GM18502 (cell line): ENCODE results near the gene NQO2.
A peak's percentile ranks its signal among the peaks of the same experiment; 100 is the strongest.
"Not testable (repeated sequence)": the region's sequence is repeated elsewhere in the genome, so short reads cannot be mapped to it uniquely, and the experiment has no call there.

Source experiments
- ATAC-seq: cut with Tn5 transposase; IDR thresholded peaks from one replicate; pipeline ENCODE4 v1.9.1; 2021; ENCODE audit warnings: mild to moderate bottlenecking; ENCODE audit not compliant: unreplicated experiment, poor library complexity

Gene NQO2

DNA sequence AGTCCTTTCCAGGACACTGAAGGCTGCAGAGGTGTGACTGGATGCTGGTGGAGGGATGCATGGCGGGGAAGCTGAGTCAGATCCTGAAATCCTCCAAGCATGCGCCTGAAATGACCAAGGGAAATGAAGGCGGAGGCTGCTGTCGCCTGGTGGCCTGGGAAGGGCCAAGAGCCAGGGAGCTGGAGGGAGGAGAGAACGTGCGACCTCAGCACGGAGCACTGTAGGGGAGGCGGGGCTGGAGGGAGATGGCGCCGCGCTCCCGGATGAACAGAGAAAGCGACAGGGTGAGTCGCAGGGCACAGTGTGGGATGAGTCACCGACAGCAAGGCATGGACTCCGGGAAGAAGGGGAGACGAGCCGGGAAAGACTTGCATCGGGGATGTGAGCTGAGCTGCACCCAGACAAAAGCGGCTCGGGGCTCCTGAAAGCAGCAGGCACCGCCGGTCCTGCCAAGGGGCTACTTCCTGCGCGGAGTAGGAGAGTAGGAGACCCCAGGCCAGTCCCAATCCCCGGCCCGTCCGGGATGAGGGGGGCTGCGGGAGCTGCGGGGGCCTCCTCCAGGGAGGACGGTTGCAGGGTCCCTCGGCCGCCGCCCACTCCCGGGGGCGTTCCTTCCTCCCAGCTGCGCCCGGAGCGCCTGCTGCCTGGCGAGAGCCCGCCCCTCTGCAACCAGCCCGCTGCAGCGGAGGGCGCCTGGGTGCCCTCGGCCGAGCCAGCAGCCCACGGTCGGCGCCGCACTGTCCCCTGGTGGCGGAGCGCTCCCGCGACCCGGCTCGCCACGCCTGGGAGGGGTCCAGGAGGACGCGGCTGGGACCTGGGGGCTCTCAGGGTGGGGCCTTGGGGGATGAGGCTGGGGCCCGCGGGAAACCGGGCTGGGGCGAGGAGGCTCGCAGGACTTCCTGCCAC is 11.0 kb upstream of the NQO2 start:
- peak; percentile 72 for ATAC-seq

DNA sequence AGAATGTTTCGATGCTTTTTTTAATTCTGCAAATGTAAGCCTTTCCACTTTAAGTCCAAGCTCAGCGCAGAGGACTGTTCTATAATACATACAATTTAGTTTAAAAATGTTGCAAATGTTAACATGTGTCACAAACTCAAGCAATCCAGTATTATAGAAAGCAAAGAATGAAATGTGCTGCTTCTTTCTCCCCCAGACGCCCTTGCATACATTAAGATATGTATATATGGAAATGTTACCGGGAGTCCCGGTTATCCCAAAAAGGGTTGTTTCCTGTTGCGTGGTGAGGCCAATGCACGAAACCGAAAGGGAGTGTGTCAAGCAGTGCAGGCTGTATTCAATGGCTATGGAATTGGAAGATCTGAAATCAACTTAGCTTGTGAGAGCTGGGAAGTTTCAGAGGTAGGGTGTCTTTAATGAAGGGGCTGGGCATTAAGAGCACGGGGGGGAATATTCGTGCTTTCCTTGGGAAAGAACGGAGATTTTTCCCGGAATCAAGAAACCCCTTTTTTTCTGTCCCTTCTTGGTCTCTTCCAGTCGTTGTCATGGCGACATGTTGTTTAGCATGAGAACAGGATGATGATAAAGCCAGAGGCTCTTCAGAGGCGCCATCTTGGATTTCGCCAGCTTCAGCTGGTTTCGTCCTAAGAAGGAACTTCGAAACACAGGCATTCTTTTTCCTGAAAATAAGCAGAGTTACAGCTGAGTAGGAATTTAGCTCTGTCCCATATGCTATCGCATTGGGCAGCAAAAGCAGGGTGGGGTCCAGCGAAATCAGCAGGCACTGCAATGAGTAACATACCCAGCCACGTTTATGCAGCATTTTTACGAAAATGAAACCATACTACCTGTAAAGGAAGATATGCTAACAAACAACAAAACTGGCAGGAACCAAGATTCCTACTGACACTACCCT is 10.1 kb upstream of the NQO2 start:
- peak; percentile 75 for ATAC-seq

DNA sequence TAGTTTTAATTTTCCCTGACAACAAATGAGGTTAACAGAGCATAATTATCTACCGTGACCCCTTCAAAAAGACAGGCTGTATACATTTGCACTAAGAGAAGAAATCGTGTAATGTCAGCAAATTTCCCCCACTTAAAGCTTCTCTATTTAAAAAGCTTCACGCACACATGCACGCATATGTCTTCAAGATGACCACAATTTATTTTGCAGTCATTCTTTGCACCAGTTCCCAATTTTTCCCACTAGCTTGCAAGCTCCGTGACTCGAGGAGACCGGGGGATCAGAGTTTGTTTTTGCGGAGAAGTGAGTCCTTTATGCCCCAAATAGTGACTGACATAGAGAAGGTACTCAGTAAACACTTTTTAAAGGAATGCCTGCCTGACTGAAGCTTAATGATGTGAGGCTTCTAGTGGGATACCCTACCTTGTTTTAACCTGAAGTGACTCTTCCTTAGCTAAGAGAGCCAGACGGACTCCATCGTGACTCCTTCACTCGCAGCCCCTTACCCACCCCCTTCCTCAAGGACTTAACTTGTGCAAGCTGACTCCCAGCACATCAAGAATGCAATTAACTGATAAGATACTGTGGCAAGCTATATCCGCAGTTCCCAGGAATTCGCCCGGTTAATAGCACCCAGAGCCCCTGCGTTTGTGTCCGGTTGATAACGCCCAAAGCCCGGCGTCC is 9.3 kb upstream of the NQO2 start:
- no peak for ATAC-seq

DNA sequence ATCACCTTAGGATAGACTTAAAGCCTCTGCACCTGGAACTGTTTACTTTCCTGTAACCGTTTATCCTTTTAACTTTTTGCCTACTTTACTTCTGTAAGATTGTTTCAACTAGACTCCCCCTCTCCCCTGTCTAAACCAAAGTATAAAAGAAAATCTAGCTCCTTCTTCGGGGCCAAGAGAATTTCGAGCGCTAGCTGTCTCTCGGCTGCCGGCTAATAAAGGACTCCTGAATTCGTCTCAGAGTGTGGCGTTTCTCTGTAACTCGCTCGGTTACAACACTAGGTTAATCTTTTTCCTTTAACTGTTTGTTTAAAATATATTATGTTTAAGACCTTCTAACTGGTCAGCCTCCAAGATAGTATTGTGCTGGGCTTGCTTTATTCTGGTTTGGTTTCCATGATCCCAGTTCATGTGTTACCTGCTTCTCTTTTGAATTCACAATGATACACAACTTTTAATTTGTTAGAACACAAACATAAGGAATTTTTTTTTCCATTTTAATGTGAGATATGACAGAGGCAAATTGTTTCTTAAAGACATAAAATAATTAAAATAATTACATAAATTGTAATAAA is 8.7 kb upstream of the NQO2 start:
- no peak for ATAC-seq

DNA sequence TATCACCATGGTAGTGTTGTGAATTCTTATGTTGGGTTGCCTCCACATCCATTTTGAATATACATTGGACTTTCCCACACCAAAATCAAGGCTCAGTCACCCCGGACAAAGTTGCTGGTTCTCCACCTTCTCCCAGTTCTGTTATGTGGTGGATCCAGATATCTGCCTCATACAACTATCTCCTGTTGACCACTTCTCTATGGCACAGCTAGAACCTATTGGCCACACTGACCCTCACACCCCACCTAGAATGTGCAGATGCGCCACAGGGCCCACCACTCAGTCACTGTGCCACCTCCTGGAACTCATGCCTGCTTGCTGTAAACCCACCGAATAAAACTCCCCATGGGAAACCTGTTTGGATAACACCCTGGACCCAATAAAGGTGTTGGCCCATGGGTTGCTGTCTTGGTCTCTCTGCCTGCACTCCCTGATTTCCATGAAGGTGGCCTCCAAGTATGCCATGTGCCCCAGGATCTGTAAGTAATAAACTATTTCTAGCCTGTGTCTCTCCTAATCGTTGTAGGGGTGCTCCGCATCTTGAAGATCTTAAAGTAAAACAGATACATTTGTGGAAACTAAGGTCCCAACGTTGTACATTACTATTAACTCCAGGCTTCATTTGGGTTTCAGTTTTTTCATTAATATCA is 7.2 kb upstream of the NQO2 start:
- no peak for ATAC-seq

DNA sequence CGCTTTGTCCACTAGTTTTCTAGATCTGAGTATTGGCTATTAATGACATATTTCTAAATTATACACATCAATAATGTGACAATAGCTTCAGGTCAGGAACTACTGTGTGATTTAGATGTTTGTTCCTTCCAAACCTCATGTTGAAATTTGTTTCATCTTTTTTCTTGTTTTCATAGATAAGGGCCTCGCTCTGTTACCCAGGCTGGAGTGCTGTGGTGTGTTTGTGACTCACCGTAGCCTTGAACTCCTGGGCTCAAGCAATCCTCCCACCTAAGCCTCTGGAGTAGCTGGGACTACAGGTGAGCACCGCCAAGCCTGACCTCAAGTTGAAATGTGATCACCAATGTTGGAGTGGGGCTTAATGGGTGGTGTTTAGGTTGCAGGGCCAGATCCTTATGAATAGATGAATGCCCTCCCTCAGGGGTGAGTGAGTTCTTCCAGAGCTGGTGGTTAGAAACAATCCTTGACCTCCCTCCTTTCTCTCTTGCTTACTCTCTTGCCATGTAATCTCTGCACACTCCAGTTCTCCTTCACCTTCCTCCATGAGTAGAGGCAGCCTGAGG is 5.9 kb upstream of the NQO2 start:
- no peak for ATAC-seq

DNA sequence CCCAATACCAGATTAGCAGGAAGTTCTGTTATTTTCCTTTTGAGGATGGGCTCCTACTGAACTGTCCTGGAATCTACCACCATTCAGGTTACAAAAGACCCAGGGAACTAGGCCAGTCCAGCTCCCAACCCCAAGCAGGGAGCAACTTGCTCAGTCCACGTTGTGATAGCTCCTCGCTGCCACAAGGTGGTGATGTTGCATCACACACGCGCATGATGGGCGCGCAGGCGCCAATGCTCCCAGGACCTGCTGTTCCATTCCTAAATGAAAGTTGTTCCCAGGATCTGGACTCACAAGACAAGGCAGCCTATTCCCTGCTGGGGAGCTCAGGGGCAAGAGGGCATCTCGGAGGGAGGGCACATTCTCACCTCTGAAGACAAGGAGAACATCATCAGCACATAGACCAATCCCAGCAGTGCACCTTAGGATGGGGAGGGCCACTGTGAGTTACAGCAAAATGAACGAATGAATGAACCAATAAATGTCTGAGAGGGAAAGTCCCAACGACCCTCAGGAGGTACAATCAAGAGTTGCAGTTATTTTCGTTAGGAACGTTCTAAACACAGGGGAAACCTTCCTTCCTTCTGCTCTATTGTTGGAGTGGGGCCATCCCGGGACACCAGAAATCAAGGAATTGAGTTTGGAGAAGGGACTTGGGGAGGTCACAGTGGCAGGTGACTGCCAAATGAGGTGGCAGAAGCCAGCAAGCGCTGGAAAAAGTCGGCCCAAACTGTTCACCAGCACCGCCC is 1.3 kb upstream of the NQO2 start:
- peak; percentile 49 for ATAC-seq

DNA sequence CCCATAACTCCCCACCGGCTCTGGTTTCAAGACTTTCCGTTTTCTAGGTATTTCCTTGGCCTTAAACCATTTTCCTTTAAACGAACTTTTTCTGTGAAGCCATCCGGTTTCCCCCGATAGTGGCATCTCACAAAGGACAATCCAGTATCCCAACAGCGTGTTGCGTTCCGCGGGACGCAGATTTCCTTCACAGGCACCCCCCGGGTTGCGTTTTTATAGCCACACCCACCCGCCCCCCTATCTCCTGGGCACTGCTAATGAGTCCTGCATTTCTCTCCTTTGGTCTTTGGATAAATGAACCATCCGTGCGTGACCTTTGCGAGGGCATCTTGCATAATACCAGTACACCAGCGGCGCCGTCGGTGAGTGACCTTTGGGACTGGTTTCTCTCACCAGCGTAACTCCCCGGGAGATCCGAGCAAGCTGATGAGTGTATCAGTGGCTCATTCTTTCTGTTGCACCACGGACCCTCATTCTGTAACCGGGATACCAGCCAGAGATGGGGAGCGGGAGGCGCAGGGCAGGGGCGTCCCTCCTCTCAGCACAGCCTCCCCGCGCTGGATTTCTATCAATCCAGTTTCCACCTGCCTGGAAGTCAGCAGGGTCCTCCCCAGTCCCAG is 586 bp upstream of the NQO2 start:
- ATAC-seq: peak; percentile 26

DNA sequence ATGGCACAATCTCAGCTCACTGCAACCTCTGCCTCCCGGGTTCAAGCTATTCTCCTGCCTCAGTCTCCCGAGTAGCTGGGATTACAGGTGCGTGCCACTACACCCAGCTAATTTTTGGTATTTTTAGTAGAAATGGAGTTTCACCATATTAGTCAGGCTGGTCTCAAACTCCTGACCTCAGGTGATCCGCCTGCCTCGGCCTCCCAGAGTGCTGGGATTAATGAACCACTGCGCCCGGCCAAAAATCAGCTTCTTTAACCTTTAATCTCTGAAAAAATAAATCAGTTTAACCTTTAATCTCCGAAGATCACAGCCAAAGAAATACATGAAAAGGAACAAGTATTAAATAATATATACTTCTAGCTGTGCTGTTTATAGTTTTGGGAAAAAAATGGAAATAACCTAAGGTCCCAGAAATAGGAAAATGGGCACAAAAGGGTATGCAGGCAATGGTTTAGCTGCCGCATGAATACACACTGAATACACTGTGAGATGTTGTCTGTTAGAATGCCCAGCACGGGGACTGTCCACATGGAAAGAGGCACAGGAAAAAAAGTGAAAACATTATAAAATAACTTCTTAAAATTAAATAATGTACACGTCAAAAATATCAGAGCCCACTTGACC is 1.6 kb downstream of the NQO2 start:
- no peak for ATAC-seq

DNA sequence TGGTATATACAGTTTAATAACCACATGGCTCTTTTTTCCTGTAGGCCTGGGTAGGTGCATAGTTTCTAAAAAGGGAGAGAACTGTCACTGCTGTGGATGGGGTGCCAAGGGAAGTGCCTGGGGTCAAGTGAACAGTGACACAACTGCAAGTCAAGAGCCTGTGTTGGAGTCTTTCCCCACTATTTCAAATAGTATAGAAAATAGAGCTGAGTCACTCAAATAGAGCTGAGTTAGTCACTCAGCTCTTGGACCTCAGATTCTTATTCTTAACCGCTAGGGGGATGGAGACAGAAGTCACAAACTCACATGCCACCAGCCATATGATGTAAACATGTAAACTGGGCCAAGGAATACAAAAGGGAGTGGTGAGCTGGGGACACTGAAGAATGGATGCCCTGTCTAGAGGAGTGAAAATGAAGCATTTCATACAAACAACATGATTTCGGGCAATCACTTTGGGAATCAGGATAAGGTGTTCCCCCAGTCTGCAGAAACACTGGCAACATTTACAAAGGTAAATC is 2.1 kb downstream of the NQO2 start:
- peak; percentile 30 for ATAC-seq

DNA sequence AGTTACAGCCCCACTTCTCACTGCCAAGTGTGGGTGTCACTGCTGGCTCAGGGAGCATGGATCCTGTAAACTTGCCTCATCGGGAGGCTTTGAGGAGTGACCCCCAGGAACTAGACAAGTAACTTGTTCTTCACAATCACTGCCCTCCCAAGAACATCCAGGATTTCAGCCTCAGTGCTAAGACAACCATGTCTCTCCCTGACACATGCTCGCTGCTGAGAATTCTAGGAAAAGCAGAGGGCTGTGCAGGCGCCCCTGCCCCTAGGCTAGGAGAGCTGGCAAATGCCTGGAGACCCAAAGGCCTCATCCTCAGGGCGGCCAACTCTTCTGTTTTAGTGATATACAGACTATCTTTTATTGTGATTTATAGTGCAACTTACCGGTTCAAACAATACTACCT is 3.5 kb downstream of the NQO2 start:
- not testable (repeated sequence) for ATAC-seq

DNA sequence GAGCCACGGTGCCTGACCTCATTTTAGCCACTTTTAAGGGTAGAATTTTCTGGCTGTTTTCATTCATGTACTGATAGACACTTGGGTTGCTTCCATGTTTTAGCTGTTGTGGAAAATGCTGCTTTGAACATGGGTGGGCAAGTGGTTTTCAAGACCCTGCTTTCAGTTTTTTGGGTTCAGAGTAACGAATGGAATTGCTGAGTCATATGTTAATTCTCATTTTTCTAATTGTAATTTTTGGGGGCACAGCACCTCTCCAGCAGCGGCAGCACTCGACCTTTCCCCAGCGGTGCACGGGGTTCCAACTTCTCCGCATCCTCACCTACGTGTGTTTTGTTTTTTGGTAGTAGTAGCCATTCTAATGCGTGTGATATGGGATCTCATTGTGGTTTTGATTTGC is 5.4 kb downstream of the NQO2 start:
- no peak for ATAC-seq

DNA sequence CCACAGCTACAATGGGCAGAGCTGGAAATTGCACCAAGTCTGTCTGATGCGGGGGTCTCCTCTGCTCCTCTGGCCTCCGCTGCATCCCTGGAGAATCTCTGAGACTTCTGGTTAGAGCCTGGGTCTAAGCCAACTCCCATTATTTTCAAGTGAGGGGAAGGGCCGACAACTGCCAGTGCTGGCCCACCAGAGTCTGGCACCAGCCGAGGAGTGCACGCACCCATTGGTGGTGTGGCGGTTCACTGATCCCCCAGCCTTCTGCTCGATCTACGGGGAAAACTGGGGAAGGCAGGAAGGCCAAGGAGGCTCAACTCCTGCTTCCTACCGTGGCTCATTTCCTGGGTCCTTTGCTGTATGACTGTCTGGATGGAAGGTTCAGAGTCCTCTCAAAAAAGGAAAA is 6.2 kb downstream of the NQO2 start:
- ATAC-seq: no peak

DNA sequence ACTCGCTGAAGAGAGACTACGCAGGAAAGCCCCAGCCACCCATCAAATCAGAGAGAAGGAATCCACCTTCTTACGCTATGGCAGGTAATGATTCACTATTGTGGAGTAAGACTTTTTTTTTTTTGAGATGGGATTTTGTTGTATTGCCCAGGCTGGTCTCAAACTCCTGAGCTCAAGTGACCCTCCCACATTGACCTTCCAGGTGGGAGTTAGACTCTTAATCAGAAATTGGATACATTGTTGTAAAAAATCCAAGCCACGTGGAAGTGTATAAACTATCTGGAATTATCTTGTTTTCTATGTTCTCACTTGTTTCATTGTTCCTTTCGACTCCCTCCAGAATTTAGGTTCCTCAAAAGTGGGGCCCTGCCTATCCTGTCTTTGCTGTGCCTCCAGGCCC is 6.8 kb downstream of the NQO2 start:
- no peak for ATAC-seq

DNA sequence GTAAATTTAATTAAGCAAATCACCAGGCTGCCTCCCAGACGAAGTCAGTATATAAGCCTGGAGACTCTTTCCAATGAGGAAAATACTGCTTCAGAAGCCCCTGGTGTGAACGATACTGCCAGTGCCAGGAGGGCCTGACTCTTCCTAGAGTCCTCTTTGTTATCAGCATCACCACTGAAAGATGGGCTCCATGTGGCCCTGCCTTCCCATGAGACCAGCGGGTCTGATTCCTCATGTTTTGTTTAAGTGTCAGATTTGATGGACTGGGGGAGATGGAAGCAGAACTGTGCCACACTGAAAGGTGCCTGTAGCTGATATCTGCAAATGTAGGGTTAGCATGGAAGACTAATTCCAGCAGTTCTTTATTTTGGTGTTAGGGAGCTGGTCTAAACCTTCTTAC is 7.9 kb downstream of the NQO2 start:
- no peak for ATAC-seq

DNA sequence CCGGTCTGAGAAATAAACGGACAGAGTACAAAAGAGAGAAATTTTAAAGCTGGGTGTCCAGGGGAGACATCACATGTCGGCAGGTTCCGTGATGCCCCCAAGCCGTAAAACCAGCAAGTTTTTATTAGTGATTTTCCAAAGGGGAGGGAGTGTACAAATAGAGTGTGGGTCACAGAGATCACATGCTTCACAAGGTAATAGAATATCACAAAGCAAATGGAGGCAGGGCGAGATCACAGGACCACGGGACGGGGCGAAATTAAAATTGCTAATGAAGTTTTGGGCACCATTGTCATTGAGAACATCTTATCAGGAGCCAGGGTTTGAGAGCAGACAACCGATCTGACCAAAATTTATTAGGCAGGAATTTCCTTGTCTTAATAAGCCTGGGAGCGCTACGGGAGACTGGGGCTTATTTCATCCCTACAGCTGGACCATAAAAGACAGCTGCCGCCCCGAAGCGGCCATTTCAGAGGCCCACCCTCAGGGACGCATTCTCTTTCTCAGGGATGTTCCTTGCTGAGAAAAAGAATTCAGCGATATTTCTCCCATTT is 9.1 kb downstream of the NQO2 start:
- ATAC-seq: not testable (repeated sequence)

DNA sequence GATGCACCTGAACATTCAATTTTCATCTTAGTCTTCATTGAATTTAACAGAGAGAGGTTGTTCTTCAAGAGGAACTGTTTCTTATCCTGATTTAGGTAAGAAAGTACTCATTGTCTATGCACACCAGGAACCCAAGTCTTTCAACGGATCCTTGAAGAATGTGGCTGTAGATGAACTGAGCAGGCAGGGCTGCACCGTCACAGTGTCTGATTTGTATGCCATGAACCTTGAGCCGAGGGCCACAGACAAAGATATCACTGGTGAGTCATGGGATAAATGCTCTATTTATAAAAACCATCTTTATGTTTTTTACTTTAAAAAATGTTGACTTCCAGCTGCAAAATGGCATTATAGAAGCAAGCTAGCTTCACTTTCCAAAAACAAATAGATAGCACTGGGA is 10.2 kb downstream of the NQO2 start:
- ATAC-seq: no peak
